Stimulated activated CD4-positive, alpha-beta T cell treated with anti-CD3 and anti-CD28 coated beads, Interleukin-2, amount 100 ng/mL, for 24 hours (primary cell): Measurements from ENCODE around the gene TMEM185B.
"Not testable (repeated sequence)": the region's sequence is repeated elsewhere in the genome, so short reads cannot be mapped to it uniquely, and the experiment has no call there.

ENCODE experiments used
- DNase-seq, 2 donors: peaks; one replicate each; pipeline ENCODE4 v3.0.0-alpha.2; 2020

The TMEM185B gene

GRCh38 chr2:120204945-120205670, 18.1 kb downstream of the TMEM185B start:
- no peak for DNase-seq

- no peak for DNase-seq
Measured at GRCh38 chr2:120204417-120204816, 18.8 kb downstream of the TMEM185B start.

- DNase-seq = no peak
Measured at GRCh38 chr2:120204022-120204405, 19.2 kb downstream of the TMEM185B start.

- no peak for DNase-seq
Measured at GRCh38 chr2:120203251-120204021, 19.8 kb downstream of the TMEM185B start.

GRCh38 chr2:120199817-120200459, 23.3 kb downstream of the TMEM185B start:
- not testable (repeated sequence) for DNase-seq

- DNase-seq = no peak
Measured at GRCh38 chr2:120195553-120195952, 27.6 kb downstream of the TMEM185B start.

GRCh38 chr2:120192280-120192679, 30.9 kb downstream of the TMEM185B start:
- DNase-seq = no peak

- DNase-seq = no peak
Measured at GRCh38 chr2:120189189-120189588, 34.0 kb downstream of the TMEM185B start.

GRCh38 chr2:120182019-120182560, 41.1 kb downstream of the TMEM185B start:
- no peak for DNase-seq

- no peak for DNase-seq
Measured at GRCh38 chr2:120180066-120180465, 43.1 kb downstream of the TMEM185B start.

GRCh38 chr2:120179396-120179795, 43.8 kb downstream of the TMEM185B start:
- no peak for DNase-seq

GRCh38 chr2:120177973-120178372, 45.2 kb downstream of the TMEM185B start:
- no peak for DNase-seq

GRCh38 chr2:120177001-120177621, 46.1 kb downstream of the TMEM185B start:
- peak; percentile 78 to 80 for DNase-seq

GRCh38 chr2:120176526-120176925, 46.7 kb downstream of the TMEM185B start:
- DNase-seq = no peak

GRCh38 chr2:120174963-120175581, 48.1 kb downstream of the TMEM185B start:
- no peak for DNase-seq
